GM12891 (cell line): ENCODE data around the gene UTY.

Source experiments
- DNase-seq: peaks from one replicate; pipeline ENCODE4 v3.0.0; 2011; ENCODE audit warnings: low spot score; ENCODE audit not compliant: insufficient read length
- FAIRE-seq: peaks from 2 replicates; lab custom pipeline; 2011; peaks lifted over from hg19 to GRCh38; lab: Jason Lieb, UNC
- PAX5 ChIP-seq: IDR thresholded peaks from 2 replicates; pipeline ENCODE4 v1.6.1; 2011; ENCODE audit warnings: low read length, moderate library complexity, mild to moderate bottlenecking; ENCODE audit not compliant: insufficient read depth, severe bottlenecking
- POLR2A ChIP-seq: IDR thresholded peaks from 2 replicates; pipeline ENCODE4 v1.6.1; 2011; ENCODE audit warnings: low read depth, low read length, control low read depth
- POLR2AphosphoS5 ChIP-seq: IDR thresholded peaks from 2 replicates; pipeline ENCODE4 v1.6.1; 2011; ENCODE audit warnings: low read depth, low read length, control low read depth
- POU2F2 ChIP-seq: IDR thresholded peaks from 2 replicates; pipeline ENCODE4 v1.6.1; 2011; ENCODE audit warnings: low read depth, mild to moderate bottlenecking, control low read depth, low read length, moderate library complexity
- SPI1 ChIP-seq: IDR thresholded peaks from 2 replicates; pipeline ENCODE4 v1.6.1; 2011; ENCODE audit warnings: low read depth, low read length, control low read depth
- TAF1 ChIP-seq: IDR thresholded peaks from 2 replicates; pipeline ENCODE4 v1.6.1; 2011; ENCODE audit warnings: low read depth, low read length, control low read depth

Gene UTY

GRCh38 chrY:13361656-13362636, 117.9 kb downstream of the UTY start:
- TF ChIP-seq TAF1 (no peak), POU2F2 (no peak), POLR2AphosphoS5 (no peak), SPI1 (no peak), POLR2A (no peak), PAX5 (no peak)
- DNase-seq (no peak), FAIRE-seq (peak; percentile 81)

GRCh38 chrY:13351443-13351842, 128.4 kb downstream of the UTY start:
- FAIRE-seq (no peak), DNase-seq (no peak)
- no peak for TF ChIP-seq POU2F2
- no peak for TF ChIP-seq TAF1
- no peak for TF ChIP-seq SPI1
- TF ChIP-seq PAX5, result no peak
- no peak for TF ChIP-seq POLR2A

- no peak for DNase-seq
- FAIRE-seq, result no peak
- TF ChIP-seq SPI1 (no peak), POLR2A (no peak), POU2F2 (no peak), POLR2AphosphoS5 (no peak), TAF1 (no peak), PAX5 (no peak)
These were observed 132.7 kb downstream of the UTY start for GRCh38 chrY:13347106-13347505.

DNA sequence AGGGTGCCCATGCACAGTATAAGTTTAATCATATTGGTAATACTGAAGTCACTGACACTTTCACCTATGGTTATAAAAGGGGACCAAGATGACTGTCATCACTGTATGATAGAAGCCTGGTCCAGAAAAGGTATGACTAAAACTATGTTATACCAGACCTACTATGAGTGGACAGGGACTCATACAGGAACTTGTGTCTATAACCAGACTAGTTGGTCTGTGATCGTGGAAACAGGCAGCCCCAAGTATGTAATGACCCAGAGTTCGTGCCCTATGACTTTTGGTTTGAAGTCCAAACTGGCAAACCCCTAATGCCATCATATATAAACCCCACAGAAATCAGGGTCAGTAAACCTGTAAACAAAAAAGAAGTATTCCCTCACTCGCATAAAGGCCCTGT, 134.3 kb downstream of the UTY start:
- DNase-seq, result no peak
- TF ChIP-seq POU2F2 (no peak), POLR2A (no peak), SPI1 (no peak), POLR2AphosphoS5 (no peak), PAX5 (no peak), TAF1 (no peak)
- FAIRE-seq, result no peak

DNA sequence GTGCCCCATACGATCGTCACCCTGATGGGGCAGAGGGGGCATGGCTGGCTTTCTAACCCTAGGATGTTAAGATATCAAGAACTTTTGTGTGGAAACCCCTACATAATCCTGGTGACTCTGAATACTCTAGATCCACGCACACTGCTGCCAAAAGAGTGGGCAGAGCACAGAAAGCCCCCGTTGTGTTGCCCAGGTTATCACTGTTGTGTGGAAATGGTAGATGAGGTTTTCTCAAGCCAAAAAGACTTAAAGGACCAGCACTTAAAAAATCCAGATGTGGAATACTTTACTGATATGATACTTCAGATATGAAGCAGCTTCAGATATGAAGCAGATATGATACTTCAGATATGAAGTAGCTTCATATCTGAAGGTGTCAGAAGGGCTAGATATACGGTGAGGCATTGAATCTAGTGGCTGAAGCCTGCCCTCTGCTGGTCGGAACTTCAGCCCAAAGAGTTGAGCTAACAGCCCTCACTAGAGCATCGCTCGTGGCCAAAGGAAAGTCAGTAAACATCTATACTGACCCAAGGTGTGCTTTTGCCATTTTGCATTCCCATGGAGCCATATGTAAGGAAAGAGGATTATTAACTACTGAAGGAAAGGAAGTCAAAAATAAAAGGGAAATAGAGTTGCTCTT, 136.4 kb downstream of the UTY start:
- no peak for TF ChIP-seq TAF1
- TF ChIP-seq POU2F2, result no peak
- no peak for DNase-seq
- peak; percentile 83 for FAIRE-seq

DNA sequence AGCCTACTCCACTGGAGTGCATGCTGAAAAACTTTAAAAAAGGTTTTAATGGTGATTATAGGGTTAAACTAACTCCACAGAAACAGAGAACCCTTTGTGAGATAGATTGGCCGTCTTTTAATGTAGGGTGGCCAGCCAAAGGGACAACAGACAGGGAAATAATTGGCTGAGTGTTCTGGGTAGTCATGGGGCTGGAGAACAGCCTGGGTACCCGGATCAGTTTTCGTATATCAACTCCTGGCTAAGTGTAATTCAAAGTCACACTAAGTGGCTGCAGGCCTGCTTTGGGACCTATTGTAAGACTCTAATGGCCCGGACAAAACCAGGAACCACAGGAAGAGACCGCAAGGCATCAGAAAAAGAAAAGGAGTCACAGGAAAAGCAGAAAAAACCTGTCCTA, 139.9 kb downstream of the UTY start:
- TF ChIP-seq POLR2AphosphoS5 (no peak), SPI1 (no peak), TAF1 (no peak), PAX5 (no peak), POLR2A (no peak)
- DNase-seq (no peak), FAIRE-seq (no peak)

GRCh38 chrY:13339381-13339780, 140.5 kb downstream of the UTY start:
- TF ChIP-seq POLR2AphosphoS5 (no peak), TAF1 (no peak)
- FAIRE-seq, result no peak
- DNase-seq, result no peak

- FAIRE-seq, result no peak
- no peak for TF ChIP-seq POU2F2
- TF ChIP-seq PAX5, result no peak
- no peak for TF ChIP-seq POLR2A
- TF ChIP-seq TAF1, result no peak
- TF ChIP-seq SPI1, result no peak
- TF ChIP-seq POLR2AphosphoS5, result no peak
- no peak for DNase-seq
These were observed 141.1 kb downstream of the UTY start for GRCh38 chrY:13338711-13339110.

DNA sequence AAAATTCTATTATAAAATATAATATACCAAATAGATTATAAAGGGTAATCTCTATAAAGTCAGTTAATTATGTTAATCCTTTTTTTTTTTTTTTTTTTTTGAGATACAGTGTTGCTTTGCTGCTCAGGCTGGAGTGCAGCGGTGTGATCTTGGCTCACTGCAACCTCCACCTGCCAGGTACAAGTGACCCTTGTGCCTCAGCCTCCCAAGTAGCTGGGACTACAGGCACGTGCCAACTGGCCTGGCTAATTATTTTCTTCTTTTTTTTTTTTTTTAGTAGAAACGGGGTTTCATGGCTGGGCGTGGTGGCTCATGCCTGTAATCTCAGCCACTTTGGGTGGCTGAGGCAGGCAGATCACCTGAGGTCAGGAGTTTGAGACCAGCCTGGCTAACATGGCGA, 141.9 kb downstream of the UTY start:
- FAIRE-seq (no peak), DNase-seq (no peak)
- TF ChIP-seq POLR2A (no peak), SPI1 (no peak)

- TF ChIP-seq POLR2AphosphoS5 (no peak), SPI1 (no peak), POLR2A (no peak), TAF1 (no peak), POU2F2 (no peak), PAX5 (no peak)
- no peak for FAIRE-seq
- no peak for DNase-seq
These were observed 146.0 kb downstream of the UTY start for GRCh38 chrY:13333791-13334190.

GRCh38 chrY:13330651-13331050, 149.2 kb downstream of the UTY start:
- FAIRE-seq (no peak), DNase-seq (no peak)
- TF ChIP-seq POLR2A (no peak), POU2F2 (no peak), TAF1 (no peak), PAX5 (no peak), POLR2AphosphoS5 (no peak), SPI1 (no peak)
